Effector memory CD8-positive, alpha-beta T cell (primary cell): Measurements from ENCODE around the gene SAMD3.
"Not testable (repeated sequence)": the region's sequence is repeated elsewhere in the genome, so short reads cannot be mapped to it uniquely, and the experiment has no call there.

Experiments used
- ATAC-seq: fragments of 150-1000 bp; cut with Tn5 transposase; replicated peaks from 2 replicates; pipeline ENCODE4 v1.10.0; 2021; ENCODE audit warnings: mild to moderate bottlenecking, moderate library complexity
- DNase-seq, 3 experiments: peaks; one replicate each; pipeline ENCODE4 v3.0.0; 2021
- H3K27ac Mint-ChIP-seq, 2 donors: one replicate each; pipeline ENCODE4 v1.8.0; 2022; ENCODE audit warnings: mild to moderate bottlenecking in 2 of 2, mixed read lengths in 2 of 2, moderate library complexity in 2 of 2
- H3K27me3 Mint-ChIP-seq, 2 donors: one replicate each; pipeline ENCODE4 v1.8.0; 2022; ENCODE audit warnings: mixed read lengths in 2 of 2
- H3K36me3 Mint-ChIP-seq: one replicate; pipeline ENCODE4 v1.8.0; 2022; ENCODE audit warnings: mild to moderate bottlenecking, moderate library complexity, mixed read lengths; ENCODE audit not compliant: insufficient read depth
- H3K4me1 Mint-ChIP-seq, 2 donors: one replicate each; pipeline ENCODE4 v1.8.0; 2022; ENCODE audit warnings: low read depth in 2 of 2, mixed read lengths in 2 of 2
- H3K4me3 Mint-ChIP-seq, 2 donors: one replicate each; pipeline ENCODE4 v1.8.0; 2022; ENCODE audit warnings: mild to moderate bottlenecking in 2 of 2, mixed read lengths in 2 of 2, moderate library complexity in 2 of 2
- H3K9me3 Mint-ChIP-seq, 2 donors: one replicate each; pipeline ENCODE4 v1.8.0; 2022; ENCODE audit warnings: mixed read lengths in 2 of 2

The SAMD3 gene

GRCh38 chr6:130129762-130130246, 92.9 kb downstream of the SAMD3 start:
- Mint-ChIP-seq H3K27ac (peak overlapping the region; percentile 27 to 73), H3K36me3 (peaks cover 26% of the 10 kb centered on the region), H3K4me1 (peaks cover 65 to 66% of the 10 kb centered on the region in 2 donors), H3K4me3 (no peak overlapping the region), H3K27me3 (no peaks in the 10 kb centered on the region), H3K9me3 (no peaks in the 10 kb centered on the region)
- ATAC-seq (no peak), DNase-seq (no peak)

- Mint-ChIP-seq H3K36me3 (peaks cover 20% of the 10 kb centered on the region), H3K27me3 (no peaks in the 10 kb centered on the region), H3K4me1 (peaks cover 52 to 53% of the 10 kb centered on the region in 2 donors), H3K27ac (peak overlapping the region; percentile 34 to 74), H3K9me3 (no peaks in the 10 kb centered on the region), H3K4me3 (no peak overlapping the region)
- ATAC-seq (no peak), DNase-seq (no peak)
Measured at GRCh38 chr6:130128326-130128725, 94.4 kb downstream of the SAMD3 start.

- Mint-ChIP-seq H3K9me3 (no peaks in the 10 kb centered on the region), H3K4me1 (peaks cover 41 to 45% of the 10 kb centered on the region in 2 donors), H3K36me3 (peaks cover 15% of the 10 kb centered on the region), H3K27ac (peak overlapping the region; percentile 74 to 85), H3K27me3 (no peaks in the 10 kb centered on the region), H3K4me3 (no peak overlapping the region)
- ATAC-seq (no peak), DNase-seq (no peak)
Measured at GRCh38 chr6:130127195-130127594, 95.6 kb downstream of the SAMD3 start.

- Mint-ChIP-seq H3K9me3 (no peaks in the 10 kb centered on the region), H3K36me3 (peaks cover 15% of the 10 kb centered on the region), H3K27ac (peak overlapping the region in 1 of 2 donors; percentile 25), H3K27me3 (no peaks in the 10 kb centered on the region), H3K4me3 (no peak overlapping the region), H3K4me1 (peaks cover 17 to 33% of the 10 kb centered on the region in 2 donors)
- DNase-seq (no peak), ATAC-seq (no peak)
Measured at GRCh38 chr6:130122243-130122642, 100.5 kb downstream of the SAMD3 start.

- Mint-ChIP-seq H3K27ac (peak overlapping the region; percentile 8 to 10), H3K27me3 (no peaks in the 10 kb centered on the region), H3K4me1 (peaks cover 8 to 20% of the 10 kb centered on the region in 2 donors), H3K36me3 (peaks cover 15% of the 10 kb centered on the region), H3K9me3 (no peaks in the 10 kb centered on the region), H3K4me3 (no peak overlapping the region)
- DNase-seq (no peak), ATAC-seq (no peak)
Measured at GRCh38 chr6:130120731-130121130, 102.0 kb downstream of the SAMD3 start.

- DNase-seq (no peak), ATAC-seq (no peak)
- Mint-ChIP-seq H3K4me1 (peaks cover 2 to 15% of the 10 kb centered on the region in 2 donors), H3K27ac (peak overlapping the region in 1 of 2 donors; percentile 23), H3K4me3 (no peak overlapping the region), H3K27me3 (no peaks in the 10 kb centered on the region), H3K36me3 (peaks cover 6% of the 10 kb centered on the region), H3K9me3 (no peaks in the 10 kb centered on the region)
Measured at GRCh38 chr6:130119211-130119610, 103.5 kb downstream of the SAMD3 start.

- peaks cover 2 to 15% of the 10 kb centered on the region in 2 donors for H3K4me1 Mint-ChIP-seq
- H3K4me3 Mint-ChIP-seq: no peak overlapping the region
- no peak overlapping the region for H3K27ac Mint-ChIP-seq
- no peaks in the 10 kb centered on the region for H3K27me3 Mint-ChIP-seq
- DNase-seq (no peak), ATAC-seq (no peak)
- peaks cover 6% of the 10 kb centered on the region for H3K36me3 Mint-ChIP-seq
- H3K9me3 Mint-ChIP-seq: no peaks in the 10 kb centered on the region
Measured at GRCh38 chr6:130118236-130118635, 104.5 kb downstream of the SAMD3 start.

GRCh38 chr6:130117187-130117701, 105.5 kb downstream of the SAMD3 start:
- peaks cover 2 to 15% of the 10 kb centered on the region in 2 donors for H3K4me1 Mint-ChIP-seq
- not testable (repeated sequence) for H3K27me3 Mint-ChIP-seq, H3K27ac Mint-ChIP-seq, ATAC-seq, H3K36me3 Mint-ChIP-seq, DNase-seq, H3K9me3 Mint-ChIP-seq, H3K4me3 Mint-ChIP-seq

- ATAC-seq: no peak
- H3K4me3 Mint-ChIP-seq: no peak overlapping the region
- peaks cover 8 to 15% of the 10 kb centered on the region in 2 donors for H3K4me1 Mint-ChIP-seq
- DNase-seq: no peak
- no peaks in the 10 kb centered on the region for H3K9me3 Mint-ChIP-seq
- peak overlapping the region; percentile 53 to 66 for H3K27ac Mint-ChIP-seq
- H3K36me3 Mint-ChIP-seq: peaks cover 2% of the 10 kb centered on the region
- no peaks in the 10 kb centered on the region for H3K27me3 Mint-ChIP-seq
Measured at GRCh38 chr6:130116273-130116672, 106.5 kb downstream of the SAMD3 start.

- no peaks in the 10 kb centered on the region for H3K9me3 Mint-ChIP-seq
- H3K27ac Mint-ChIP-seq: no peak overlapping the region
- no peaks in the 10 kb centered on the region for H3K36me3 Mint-ChIP-seq
- H3K27me3 Mint-ChIP-seq: no peaks in the 10 kb centered on the region
- DNase-seq (no peak), ATAC-seq (no peak)
- H3K4me1 Mint-ChIP-seq: peaks cover 5 to 13% of the 10 kb centered on the region in 2 donors
- no peak overlapping the region for H3K4me3 Mint-ChIP-seq
Measured at GRCh38 chr6:130115036-130115435, 107.7 kb downstream of the SAMD3 start.

GRCh38 chr6:130113201-130113710, 109.5 kb downstream of the SAMD3 start:
- no peaks in the 10 kb centered on the region for H3K27me3 Mint-ChIP-seq
- ATAC-seq (no peak), DNase-seq (no peak)
- no peak overlapping the region for H3K4me3 Mint-ChIP-seq
- H3K4me1 Mint-ChIP-seq: peaks cover 9 to 17% of the 10 kb centered on the region in 2 donors
- peaks cover 0 to 4% of the 10 kb centered on the region in 2 donors for H3K9me3 Mint-ChIP-seq
- H3K36me3 Mint-ChIP-seq: no peaks in the 10 kb centered on the region
- H3K27ac Mint-ChIP-seq: no peak overlapping the region

GRCh38 chr6:130111031-130111430, 111.7 kb downstream of the SAMD3 start:
- Mint-ChIP-seq H3K9me3 (peaks cover 0 to 4% of the 10 kb centered on the region in 2 donors), H3K27ac (no peak overlapping the region), H3K4me1 (peaks cover 9 to 15% of the 10 kb centered on the region in 2 donors), H3K4me3 (no peak overlapping the region), H3K27me3 (no peaks in the 10 kb centered on the region), H3K36me3 (no peaks in the 10 kb centered on the region)
- DNase-seq (no peak), ATAC-seq (no peak)

- H3K9me3 Mint-ChIP-seq: peaks cover 0 to 4% of the 10 kb centered on the region in 2 donors
- no peak overlapping the region for H3K4me3 Mint-ChIP-seq
- no peaks in the 10 kb centered on the region for H3K27me3 Mint-ChIP-seq
- DNase-seq: no peak
- ATAC-seq: no peak
- peaks cover 9 to 20% of the 10 kb centered on the region in 2 donors for H3K4me1 Mint-ChIP-seq
- H3K27ac Mint-ChIP-seq: no peak overlapping the region
- H3K36me3 Mint-ChIP-seq: peaks cover 14% of the 10 kb centered on the region
Measured at GRCh38 chr6:130107710-130108109, 115.0 kb downstream of the SAMD3 start.

- peaks cover 0 to 4% of the 10 kb centered on the region in 2 donors for H3K9me3 Mint-ChIP-seq
- H3K27me3 Mint-ChIP-seq: no peaks in the 10 kb centered on the region
- no peak for ATAC-seq
- H3K4me1 Mint-ChIP-seq: peaks cover 7 to 29% of the 10 kb centered on the region in 2 donors
- no peak overlapping the region for H3K27ac Mint-ChIP-seq
- H3K4me3 Mint-ChIP-seq: no peak overlapping the region
- no peak for DNase-seq
- peaks cover 19% of the 10 kb centered on the region for H3K36me3 Mint-ChIP-seq
Measured at GRCh38 chr6:130105996-130106704, 116.6 kb downstream of the SAMD3 start.
